Kidney (tissue), 14 donors: ENCODE results near the gene GALNT14. TPM values are rescaled to one million over a fixed set of nuclear protein-coding genes. Genes with fewer than 3 reads are reported as not detected.

Source experiments
- DNase-seq, 5 donors: peaks; one replicate each; pipeline ENCODE4 v3.0.0-alpha.2; 2013 to 2020
- FAIRE-seq: peaks from 2 replicates; lab custom pipeline; 2012; peaks lifted over from hg19 to GRCh38; lab: Jason Lieb, UNC
- H3K27ac ChIP-seq, 2 donors: one replicate each; pipeline ENCODE4 v1.7.0; 2013; ENCODE audit warnings: low read depth in 2 of 2, low read length in 2 of 2, inconsistent platforms in 1 of 2
- H3K27me3 ChIP-seq: one replicate; pipeline ENCODE4 v1.7.1; 2013; ENCODE audit warnings: low read length, inconsistent platforms; ENCODE audit not compliant: control insufficient read depth, insufficient read depth
- H3K36me3 ChIP-seq, 3 donors: one replicate each; pipeline versions ENCODE4 v1.7.0 to v1.7.1; 2013; ENCODE audit warnings: low read length in 3 of 3, control low read depth in 1 of 3, inconsistent platforms in 1 of 3; ENCODE audit not compliant: insufficient read depth in 3 of 3, control insufficient read depth in 2 of 3
- H3K4me1 ChIP-seq, 3 donors: one replicate each; pipeline versions ENCODE4 v1.7.0 to v1.7.1; 2013; ENCODE audit warnings: low read length in 3 of 3, inconsistent platforms in 1 of 3, low read depth in 1 of 3; ENCODE audit not compliant: control insufficient read depth in 2 of 3, insufficient read depth in 2 of 3
- H3K4me3 ChIP-seq, 3 donors: one replicate each; pipeline versions ENCODE4 v1.7.0 to v1.8.1; 2013; ENCODE audit warnings: low read length in 3 of 3, control low read depth in 1 of 3, inconsistent platforms in 1 of 3
- H3K9ac ChIP-seq, 3 donors: one replicate each; pipeline versions ENCODE4 v1.7.0 to v1.7.1; 2013; ENCODE audit warnings: low read length in 3 of 3, control low read depth in 1 of 3, inconsistent platforms in 1 of 3
- H3K9me3 ChIP-seq, 3 donors: one replicate each; pipeline versions ENCODE4 v1.7.0 to v1.7.1; 2013; ENCODE audit warnings: low read length in 3 of 3, control low read depth in 1 of 3, inconsistent platforms in 1 of 3; ENCODE audit not compliant: control insufficient read depth in 2 of 3, insufficient read depth in 1 of 3
- intact Hi-C: fragments of 100-400 bp; cut with DNase I; formaldehyde crosslinking; loops from one replicate; pipeline ENCODE4 v1.11.1; 2022
- polyA plus RNA-seq: library from polyadenylated mRNA; stranded (reverse); fragments of 350-450 nt; fragmentation: Illumina TruSeq; extraction: RNeasy Lipid Tissue Mini Kit (QIAGEN cat#74804); gene quantifications from one replicate; pipeline ENCODE4 v1.2.3, GENCODE V29; 2014; ENCODE audit warnings: low read depth, low replicate concordance; ENCODE audit not compliant: insufficient read depth
- total RNA-seq: library from RNA; stranded (reverse); fragmentation: NEBNext Ultra II Directional; extraction: Animal tissue kit (Norgen Biotek cat#: 25700); gene quantifications from one replicate; pipeline ENCODE4 v1.2.1, GENCODE V29; 2021
- TF ChIP-seq, protein P1 (sequence below): IDR thresholded peaks from 3 replicates; pipeline ENCODE4 v1.5.1; 2012; ENCODE audit warnings: mild to moderate bottlenecking, moderate library complexity, borderline replicate concordance; ENCODE audit not compliant: insufficient read depth; ENCODE audit errors: extremely low read depth
- donor health status: control.
- donor health status: control.
- donor health status: control.
- donor health status: control.
- donor health status: control.
- donor health status: DM: yes; HTN: yes; CAD: no.
- donor health status: Normal renal cell carcinoma (clear cell type).

The GALNT14 gene
- total and polyA plus RNA-seq, 2 donors from 2014 or later, result 84.6 to 90.3 TPM

DNA sequence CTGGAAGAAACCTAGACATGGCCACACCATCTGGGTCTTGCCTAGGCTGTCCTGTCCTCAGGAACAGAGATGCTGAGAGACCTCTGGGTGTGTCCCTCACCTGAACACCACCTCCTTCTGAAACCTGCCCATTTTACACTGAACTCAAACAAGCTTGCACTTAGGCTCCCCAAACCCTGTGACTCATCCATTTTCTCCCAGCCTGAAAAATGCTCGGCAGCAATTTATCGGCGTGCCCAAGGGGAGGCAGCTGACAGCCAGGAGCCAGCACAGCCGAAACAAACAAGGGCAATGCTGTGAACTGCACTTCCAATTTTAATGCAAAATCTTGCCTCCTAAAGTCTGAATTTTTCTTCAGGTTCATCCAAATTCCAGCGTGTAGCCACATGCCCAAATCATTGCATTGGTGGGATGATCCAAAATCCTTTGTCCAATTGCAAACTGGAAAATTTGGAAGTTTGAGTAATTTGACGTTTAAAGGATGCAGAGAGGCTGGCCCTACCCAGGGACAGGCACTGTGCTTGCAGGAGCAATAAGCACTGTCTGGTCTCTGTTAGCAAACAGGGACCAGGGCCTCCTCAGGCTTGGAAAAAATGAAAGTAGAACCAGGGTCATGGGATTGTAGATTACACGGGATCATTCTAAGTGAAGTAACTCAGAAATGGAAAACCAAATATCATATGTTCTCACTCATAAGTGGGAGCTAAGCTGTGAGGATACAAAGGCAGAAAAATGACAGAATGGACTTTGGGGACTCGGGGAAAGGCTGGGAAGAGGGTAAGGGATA is 67.7 kb downstream of the GALNT14 start:
- H3K27me3 ChIP-seq, result no peaks in the 10 kb centered on the region
- H3K36me3 ChIP-seq, result no peaks in the 10 kb centered on the region
- no peak overlapping the region for H3K4me3 ChIP-seq
- H3K27ac ChIP-seq, result no peak overlapping the region
- no peak overlapping the region for H3K9ac ChIP-seq
- TF ChIP-seq, protein P1, sequence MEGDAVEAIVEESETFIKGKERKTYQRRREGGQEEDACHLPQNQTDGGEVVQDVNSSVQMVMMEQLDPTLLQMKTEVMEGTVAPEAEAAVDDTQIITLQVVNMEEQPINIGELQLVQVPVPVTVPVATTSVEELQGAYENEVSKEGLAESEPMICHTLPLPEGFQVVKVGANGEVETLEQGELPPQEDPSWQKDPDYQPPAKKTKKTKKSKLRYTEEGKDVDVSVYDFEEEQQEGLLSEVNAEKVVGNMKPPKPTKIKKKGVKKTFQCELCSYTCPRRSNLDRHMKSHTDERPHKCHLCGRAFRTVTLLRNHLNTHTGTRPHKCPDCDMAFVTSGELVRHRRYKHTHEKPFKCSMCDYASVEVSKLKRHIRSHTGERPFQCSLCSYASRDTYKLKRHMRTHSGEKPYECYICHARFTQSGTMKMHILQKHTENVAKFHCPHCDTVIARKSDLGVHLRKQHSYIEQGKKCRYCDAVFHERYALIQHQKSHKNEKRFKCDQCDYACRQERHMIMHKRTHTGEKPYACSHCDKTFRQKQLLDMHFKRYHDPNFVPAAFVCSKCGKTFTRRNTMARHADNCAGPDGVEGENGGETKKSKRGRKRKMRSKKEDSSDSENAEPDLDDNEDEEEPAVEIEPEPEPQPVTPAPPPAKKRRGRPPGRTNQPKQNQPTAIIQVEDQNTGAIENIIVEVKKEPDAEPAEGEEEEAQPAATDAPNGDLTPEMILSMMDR, result no peak
- FAIRE-seq (no peak), DNase-seq (peak in 1 of 5 donors; percentile 66)
- peaks cover 0 to 14% (median 5%) of the 10 kb centered on the region in 3 donors for H3K4me1 ChIP-seq
- intact Hi-C loops, result no loop called here
- no peaks in the 10 kb centered on the region for H3K9me3 ChIP-seq

GRCh38 chr2:31069643-31070325 is 68.5 kb downstream of the GALNT14 start:
- TF ChIP-seq, protein P1, result no peak
- Histone ChIP-seq H3K9ac (no peak overlapping the region), H3K9me3 (no peaks in the 10 kb centered on the region), H3K4me1 (peaks cover 0 to 14% (median 5%) of the 10 kb centered on the region in 3 donors), H3K27ac (no peak overlapping the region), H3K27me3 (no peaks in the 10 kb centered on the region), H3K36me3 (no peaks in the 10 kb centered on the region), H3K4me3 (no peak overlapping the region)
- intact Hi-C loops, result no loop called here
- no peak for DNase-seq
- no peak for FAIRE-seq

DNA sequence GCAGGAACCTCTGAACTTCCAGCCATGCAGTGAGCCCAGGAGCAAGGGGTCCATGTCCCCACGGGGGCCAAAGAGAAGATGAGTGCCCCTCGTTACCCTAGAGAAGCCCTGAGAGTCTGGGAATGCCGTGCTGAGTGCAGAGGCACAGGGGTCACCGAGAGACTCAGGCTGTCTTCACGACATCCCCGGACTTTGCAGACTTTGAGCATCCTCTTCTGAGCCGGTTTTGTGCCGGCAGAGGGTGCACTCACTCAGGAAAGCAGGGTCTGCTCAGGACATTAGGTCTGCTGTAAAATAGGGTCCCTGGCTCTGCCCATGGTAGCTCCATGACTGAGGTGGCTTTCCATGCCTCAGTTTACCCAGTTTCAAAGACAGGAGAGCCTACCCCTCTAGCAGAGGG is 71.0 kb downstream of the GALNT14 start:
- no peaks in the 10 kb centered on the region for H3K27me3 ChIP-seq
- no peak overlapping the region for H3K27ac ChIP-seq
- no peak overlapping the region for H3K4me3 ChIP-seq
- H3K9ac ChIP-seq, result no peak overlapping the region
- TF ChIP-seq, protein P1, result no peak
- H3K9me3 ChIP-seq, result no peaks in the 10 kb centered on the region
- intact Hi-C loops, result no loop called here
- peaks cover 0 to 14% (median 5%) of the 10 kb centered on the region in 3 donors for H3K4me1 ChIP-seq
- no peaks in the 10 kb centered on the region for H3K36me3 ChIP-seq
- FAIRE-seq, result no peak
- DNase-seq, result no peak
